A673 (cell line): Measurements from ENCODE around the gene CEACAM8.

ENCODE experiments used
- CTCF ChIP-seq: fragments of 300-800, 200-600 bp; sonication (generic); conservative IDR thresholded peaks from 2 replicates; pipeline ENCODE4 v1.5.1; 2017; ENCODE audit warnings: low read depth, mild to moderate bottlenecking, antibody characterized with exemption, low read length, moderate library complexity, mixed read lengths
- EZH2 ChIP-seq: fragments of 200-600 bp; sonication (generic); IDR thresholded peaks from 2 replicates; pipeline ENCODE4 v1.6.1; 2017; ENCODE audit warnings: borderline replicate concordance, low read depth, mild to moderate bottlenecking, mixed read lengths, antibody characterized with exemption, low read length; ENCODE audit not compliant: poor library complexity, severe bottlenecking

GRCh38 chr19:42627916-42628315 is 33.2 kb upstream of the CEACAM8 start:
- TF ChIP-seq CTCF = no peak
- TF ChIP-seq EZH2 = no peak
